ENCODE results near the gene SPIB.
"Not testable (repeated sequence)": the region's sequence is repeated elsewhere in the genome, so short reads cannot be mapped to it uniquely, and the experiment has no call there.

Gene SPIB

DNA sequence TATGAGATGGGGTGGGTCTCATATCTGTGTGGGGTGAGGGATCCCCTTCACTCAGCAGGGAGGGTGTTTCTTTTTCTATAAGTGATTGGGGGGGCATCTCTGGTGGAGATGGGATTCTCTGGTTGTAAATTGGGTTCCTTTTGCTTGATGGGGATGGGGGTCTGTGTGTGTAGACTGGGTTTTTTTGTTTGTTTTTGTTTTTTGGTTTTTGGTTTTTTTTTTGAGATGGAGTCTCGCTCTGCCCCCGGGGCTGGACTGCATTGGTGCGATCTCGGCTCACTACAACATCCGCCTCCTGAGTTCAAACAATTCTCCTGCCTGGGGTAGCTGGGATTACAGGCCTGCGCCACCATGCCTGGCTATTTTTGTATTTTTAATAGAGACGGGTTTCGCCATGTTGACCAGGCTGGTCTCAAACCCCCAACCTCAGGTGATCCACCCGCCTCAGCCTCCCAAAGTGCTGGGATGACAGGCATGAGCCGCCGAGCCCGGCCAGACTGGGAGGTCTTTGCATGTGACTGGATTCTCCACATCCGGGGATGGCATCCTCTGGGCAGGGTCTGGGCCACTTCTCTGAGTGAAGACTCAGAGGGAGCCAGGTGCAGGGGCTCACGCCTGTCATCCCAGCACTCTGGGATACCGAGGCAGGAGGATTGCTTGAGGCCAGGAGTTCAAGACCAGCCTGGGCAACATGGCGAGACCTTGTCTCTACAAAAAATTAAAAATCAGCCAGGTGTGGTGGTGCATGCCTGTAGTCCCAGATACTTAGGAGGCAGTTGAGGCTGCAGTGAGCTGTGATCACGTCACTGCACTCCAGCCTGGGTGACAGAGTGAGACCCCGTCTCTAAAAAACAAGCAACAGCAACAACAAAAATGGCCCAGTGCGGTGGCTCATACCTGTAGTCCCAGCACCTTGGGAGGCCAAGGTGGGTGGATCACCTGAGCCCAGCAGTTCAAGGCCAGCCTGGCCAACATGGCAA lies 14.8 kb downstream of the SPIB start:
- DNase-seq (ENCODE audit: low read depth): no peak
- TF ChIP-seq, protein P1, sequence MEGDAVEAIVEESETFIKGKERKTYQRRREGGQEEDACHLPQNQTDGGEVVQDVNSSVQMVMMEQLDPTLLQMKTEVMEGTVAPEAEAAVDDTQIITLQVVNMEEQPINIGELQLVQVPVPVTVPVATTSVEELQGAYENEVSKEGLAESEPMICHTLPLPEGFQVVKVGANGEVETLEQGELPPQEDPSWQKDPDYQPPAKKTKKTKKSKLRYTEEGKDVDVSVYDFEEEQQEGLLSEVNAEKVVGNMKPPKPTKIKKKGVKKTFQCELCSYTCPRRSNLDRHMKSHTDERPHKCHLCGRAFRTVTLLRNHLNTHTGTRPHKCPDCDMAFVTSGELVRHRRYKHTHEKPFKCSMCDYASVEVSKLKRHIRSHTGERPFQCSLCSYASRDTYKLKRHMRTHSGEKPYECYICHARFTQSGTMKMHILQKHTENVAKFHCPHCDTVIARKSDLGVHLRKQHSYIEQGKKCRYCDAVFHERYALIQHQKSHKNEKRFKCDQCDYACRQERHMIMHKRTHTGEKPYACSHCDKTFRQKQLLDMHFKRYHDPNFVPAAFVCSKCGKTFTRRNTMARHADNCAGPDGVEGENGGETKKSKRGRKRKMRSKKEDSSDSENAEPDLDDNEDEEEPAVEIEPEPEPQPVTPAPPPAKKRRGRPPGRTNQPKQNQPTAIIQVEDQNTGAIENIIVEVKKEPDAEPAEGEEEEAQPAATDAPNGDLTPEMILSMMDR (IDR thresholded peaks at IDR 0.05; ENCODE audit: low read length, missing control alignments): no peak
- no peak overlapping the region for H3K4me3 ChIP-seq (replicated peaks; ENCODE audit: low read depth, low read length)

DNA sequence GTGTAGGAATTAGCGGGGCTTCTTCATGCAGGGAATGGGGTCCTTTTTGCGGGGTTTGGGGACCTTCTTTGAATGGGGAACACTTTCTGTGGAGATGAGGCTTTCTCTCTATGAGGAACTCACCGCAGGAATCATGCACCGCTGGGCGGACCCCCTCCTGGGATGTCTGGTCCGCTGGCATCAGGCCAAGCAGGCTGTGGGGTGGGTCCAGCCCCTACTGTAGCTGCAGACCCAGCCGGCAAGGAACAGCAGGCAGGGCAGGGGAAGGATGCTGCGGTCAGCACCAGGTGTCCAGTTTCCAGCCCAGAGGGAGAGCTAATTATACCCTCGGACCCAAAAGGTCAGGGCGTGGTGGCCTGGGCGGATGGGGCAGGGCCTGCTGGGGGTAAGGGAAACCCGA lies 15.8 kb downstream of the SPIB start:
- H3K4me3 ChIP-seq (replicated peaks; ENCODE audit: low read depth, low read length): no peak overlapping the region
- no peak for DNase-seq (ENCODE audit: low read depth)
- TF ChIP-seq, protein P1 (IDR thresholded peaks at IDR 0.05; ENCODE audit: low read length, missing control alignments): no peak

DNA sequence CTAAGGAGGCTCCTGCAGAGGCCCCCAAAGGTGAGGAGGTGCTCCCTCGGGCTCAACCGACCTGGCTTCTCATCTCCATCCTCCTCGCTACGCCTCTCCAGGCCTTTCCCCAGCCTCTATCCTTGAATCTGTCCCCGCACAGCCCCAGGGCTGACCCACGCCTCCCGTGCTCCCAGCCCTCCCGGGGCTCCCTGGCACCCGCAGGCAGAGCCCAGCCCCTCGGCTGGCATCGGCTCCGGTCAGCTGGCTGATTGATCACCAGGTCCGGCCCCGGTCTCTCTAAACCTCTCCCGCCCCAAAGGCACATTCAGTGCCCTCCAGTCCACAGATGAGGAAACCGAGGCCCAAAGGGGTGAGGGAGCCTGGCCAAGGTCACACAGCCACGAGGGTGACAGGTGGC lies 16.5 kb downstream of the SPIB start:
- TF ChIP-seq, protein P1 (IDR thresholded peaks at IDR 0.05; ENCODE audit: low read length, missing control alignments): no peak
- H3K4me3 ChIP-seq (replicated peaks; ENCODE audit: low read depth, low read length): no peak overlapping the region

DNA sequence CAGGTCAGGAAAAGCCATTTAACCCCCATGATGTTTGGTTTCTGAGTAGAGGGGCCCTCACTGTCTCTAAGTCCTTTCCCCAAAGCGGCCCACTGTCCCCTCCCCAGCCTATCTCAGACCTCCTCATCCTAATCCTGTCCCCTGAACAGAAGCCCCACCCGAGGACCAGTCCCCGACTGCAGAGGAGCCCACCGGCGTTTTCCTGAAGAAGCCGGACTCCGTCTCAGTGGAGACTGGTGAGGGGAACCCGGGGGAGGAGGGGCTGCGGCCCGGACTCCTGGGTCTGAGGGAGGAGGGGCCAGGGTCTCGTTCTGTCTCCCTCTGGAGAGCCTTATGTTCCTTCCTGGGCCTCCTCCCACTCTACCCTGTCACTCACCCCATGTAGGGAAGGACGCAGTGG lies 16.9 kb downstream of the SPIB start:
- TF ChIP-seq, protein P1 (IDR thresholded peaks at IDR 0.05; ENCODE audit: low read length, missing control alignments): no peak
- no peak for DNase-seq (ENCODE audit: low read depth)
- no peak overlapping the region for H3K4me3 ChIP-seq (replicated peaks; ENCODE audit: low read depth, low read length)

More for the DNA sequence above, 16.5 kb downstream of the SPIB start:
- no peak for DNase-seq (ENCODE audit: low read depth)

DNA sequence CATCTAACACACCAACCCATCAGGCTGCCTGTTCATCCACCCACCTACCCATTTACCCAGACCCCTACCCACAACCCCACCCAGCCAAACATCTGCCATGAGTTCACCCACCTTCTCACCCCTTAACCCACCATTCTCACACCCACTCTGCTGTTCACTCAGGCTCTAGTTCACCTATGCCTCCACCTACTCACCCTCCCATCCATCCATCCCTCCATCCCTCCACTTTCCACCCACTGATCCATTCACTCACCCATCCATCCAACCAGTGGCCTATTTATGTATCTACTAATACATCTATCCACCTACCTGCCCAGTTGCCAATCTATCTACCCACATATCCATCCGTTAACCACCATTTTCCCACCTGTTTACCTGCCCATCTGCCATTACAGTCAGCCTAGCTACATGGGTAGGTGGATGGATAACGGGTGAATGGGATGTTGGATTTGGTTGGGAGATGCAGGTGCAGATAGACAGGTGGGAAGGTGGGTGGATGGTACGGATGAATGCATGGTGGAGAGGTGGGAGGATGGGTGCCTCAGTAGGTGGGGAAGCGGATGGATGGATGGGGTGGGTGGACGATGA lies 19.2 kb downstream of the SPIB start:
- TF ChIP-seq, protein P1 (IDR thresholded peaks at IDR 0.05; ENCODE audit: low read length, missing control alignments): no peak
- no peak for DNase-seq (ENCODE audit: low read depth)
- H3K4me3 ChIP-seq (replicated peaks; ENCODE audit: low read depth, low read length): no peak overlapping the region

DNA sequence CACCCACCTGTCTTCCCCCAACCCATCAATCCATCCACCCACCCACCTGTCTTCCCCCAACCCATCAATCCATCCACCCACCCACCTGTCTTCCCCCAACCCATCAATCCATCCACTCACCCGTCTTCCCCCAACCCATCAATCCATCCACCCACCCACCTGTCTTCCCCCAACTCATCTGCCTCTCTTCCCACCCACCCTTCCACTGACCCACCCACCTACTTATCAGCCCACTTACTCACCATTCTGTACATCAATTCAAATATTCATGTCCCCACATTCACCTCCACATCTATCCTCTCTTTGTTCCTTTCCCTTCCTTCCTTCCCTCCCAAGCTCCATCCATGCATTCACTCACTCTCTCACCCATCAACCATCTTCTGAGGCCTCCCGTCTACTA lies 20.4 kb downstream of the SPIB start:
- DNase-seq (ENCODE audit: low read depth); H3K4me3 ChIP-seq (replicated peaks; ENCODE audit: low read depth, low read length): not testable (repeated sequence)

DNA sequence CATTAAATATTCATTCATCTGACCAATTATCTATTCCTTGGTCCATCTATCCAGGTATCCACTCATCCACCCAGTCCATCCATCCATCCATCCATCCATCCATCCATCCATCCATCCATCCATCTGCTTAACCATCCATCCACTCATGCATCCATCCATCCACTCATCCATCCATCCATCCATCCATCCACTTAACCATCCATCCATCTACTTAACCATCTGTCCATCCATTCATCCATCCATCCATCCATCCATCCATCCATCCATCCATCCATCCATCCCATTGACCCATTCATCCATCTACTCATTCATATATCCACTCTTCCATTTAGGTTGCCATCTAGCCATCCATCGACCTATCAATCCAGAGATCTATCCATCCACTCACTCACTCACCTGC lies 25.3 kb downstream of the SPIB start:
- TF ChIP-seq, protein P1 (IDR thresholded peaks at IDR 0.05; ENCODE audit: low read length, missing control alignments): no peak
- no peak overlapping the region for H3K4me3 ChIP-seq (replicated peaks; ENCODE audit: low read depth, low read length)
- no peak for DNase-seq (ENCODE audit: low read depth)

Data from fibroblast of pulmonary artery (primary cell).